NCI-H2107 (cell line): ENCODE results near the gene ZDHHC12.
A peak's percentile ranks its signal among the peaks of the same experiment; 100 is the strongest.
"Not testable (repeated sequence)": the region's sequence is repeated elsewhere in the genome, so short reads cannot be mapped to it uniquely, and the experiment has no call there.

Source experiments
- DNase-seq: peaks from one replicate; lab custom pipeline; 2025; lab: John Stamatoyannopoulos, UW

Gene ZDHHC12

GRCh38 chr9:128707446-128707845, 16.5 kb downstream of the ZDHHC12 start:
- DNase-seq: no peak

- no peak for DNase-seq
Observed at GRCh38 chr9:128706671-128707381, 17.1 kb downstream of the ZDHHC12 start.

- no peak for DNase-seq
Observed at GRCh38 chr9:128706045-128706444, 17.9 kb downstream of the ZDHHC12 start.

GRCh38 chr9:128705051-128705965, 18.6 kb downstream of the ZDHHC12 start:
- no peak for DNase-seq

- DNase-seq: no peak
Observed at GRCh38 chr9:128704356-128704670, 19.6 kb downstream of the ZDHHC12 start.

GRCh38 chr9:128703616-128704355, 20.1 kb downstream of the ZDHHC12 start:
- DNase-seq: no peak

- no peak for DNase-seq
Observed at GRCh38 chr9:128702949-128703615, 20.8 kb downstream of the ZDHHC12 start.

GRCh38 chr9:128702445-128702948, 21.4 kb downstream of the ZDHHC12 start, which contains the start of gene PKN3:
TSS of gene PKN3 (plus strand) at chr9:128702503. CDS start at chr9:128702916, 413 bp downstream.
- DNase-seq: peak; percentile 43

- no peak for DNase-seq
Observed at GRCh38 chr9:128701227-128701854, 22.6 kb downstream of the ZDHHC12 start.

GRCh38 chr9:128699096-128699795, 24.7 kb downstream of the ZDHHC12 start:
- DNase-seq: not testable (repeated sequence)

- DNase-seq: no peak
Observed at GRCh38 chr9:128696923-128697707, 26.8 kb downstream of the ZDHHC12 start.

- no peak for DNase-seq
Observed at GRCh38 chr9:128694344-128694743, 29.6 kb downstream of the ZDHHC12 start.

GRCh38 chr9:128693738-128694137, 30.2 kb downstream of the ZDHHC12 start:
- DNase-seq: not testable (repeated sequence)

GRCh38 chr9:128690684-128691034, 33.3 kb downstream of the ZDHHC12 start:
- no peak for DNase-seq

GRCh38 chr9:128689820-128690683, 33.9 kb downstream of the ZDHHC12 start:
- no peak for DNase-seq

GRCh38 chr9:128689293-128689774, 34.6 kb downstream of the ZDHHC12 start:
- no peak for DNase-seq

GRCh38 chr9:128688501-128689292, 35.2 kb downstream of the ZDHHC12 start, which contains the start of gene SET:
TSS of gene SET (plus strand) at chr9:128689222. CDS start at chr9:128689583, 361 bp downstream.
- peak; percentile 85 for DNase-seq

- no peak for DNase-seq
Observed at GRCh38 chr9:128687453-128687852, 36.5 kb downstream of the ZDHHC12 start.
